Naive B cell (primary cell): Measurements from ENCODE around the gene SEMA4B. TPM values are rescaled to one million over a fixed set of nuclear protein-coding genes. Genes with fewer than 3 reads are reported as not detected.
"Not testable (repeated sequence)": the region's sequence is repeated elsewhere in the genome, so short reads cannot be mapped to it uniquely, and the experiment has no call there.

Source experiments
- ATAC-seq, 2 donors: fragments of 150-1000 bp; cut with Tn5 transposase; 2 replicates each; pipeline ENCODE4 v1.10.0; 2021; ENCODE audit warnings: low read depth in 2 of 2, mild to moderate bottlenecking in 2 of 2, moderate library complexity in 2 of 2
- DNase-seq: peaks from one replicate; pipeline ENCODE4 v3.0.0; 2022
- H3K27ac Mint-ChIP-seq, 6 donors: one replicate each; pipeline ENCODE4 v1.8.0; 2020 to 2022; ENCODE audit warnings: mild to moderate bottlenecking in 6 of 6, mixed read lengths in 6 of 6, moderate library complexity in 5 of 6, inconsistent platforms in 2 of 6
- H3K27me3 Mint-ChIP-seq, 3 donors: one replicate each; pipeline ENCODE4 v1.8.0; 2021 to 2022; ENCODE audit warnings: mixed read lengths in 3 of 3, mild to moderate bottlenecking in 1 of 3
- H3K36me3 Mint-ChIP-seq, 2 donors: one replicate each; pipeline ENCODE4 v1.8.0; 2020 to 2022; ENCODE audit warnings: mixed read lengths in 2 of 2, inconsistent platforms in 1 of 2, mild to moderate bottlenecking in 1 of 2
- H3K4me1 Mint-ChIP-seq, 3 donors: one replicate each; pipeline ENCODE4 v1.8.0; 2020 to 2022; ENCODE audit warnings: mixed read lengths in 3 of 3, inconsistent platforms in 1 of 3, mild to moderate bottlenecking in 1 of 3, moderate library complexity in 1 of 3
- H3K4me3 Mint-ChIP-seq, 8 donors: one replicate each; pipeline ENCODE4 v1.8.0; 2020 to 2022; ENCODE audit warnings: mild to moderate bottlenecking in 8 of 8, mixed read lengths in 8 of 8, moderate library complexity in 8 of 8, inconsistent platforms in 2 of 8
- H3K9me3 Mint-ChIP-seq, 7 donors: one replicate each; pipeline ENCODE4 v1.8.0; 2020 to 2022; ENCODE audit warnings: mixed read lengths in 7 of 7, mild to moderate bottlenecking in 5 of 7, inconsistent platforms in 2 of 7, moderate library complexity in 1 of 7
- polyA plus RNA-seq, 6 donors: library from polyadenylated mRNA; unstranded; fragments of 300-500 nt; fragmentation: Illumina TruSeq; gene quantifications; one replicate each; pipeline ENCODE4 v1.2.3, GENCODE V29; 2021; ENCODE audit warnings: low read depth in 6 of 6

The SEMA4B gene
- polyA plus RNA-seq, 6 donors from 2014 or later = 96.8 to 172 (median 103) TPM

- H3K9me3 Mint-ChIP-seq, DNase-seq, H3K36me3 Mint-ChIP-seq, ATAC-seq, H3K27me3 Mint-ChIP-seq: not testable (repeated sequence)
- Mint-ChIP-seq H3K4me3 (peak overlapping the region in 5 of 8 donors; percentile 28 to 81 (median 77)), H3K27ac (peak overlapping the region; percentile 52 to 99 (median 92)), H3K4me1 (peaks cover 55 to 84% (median 78%) of the 10 kb centered on the region in 3 donors)
These were observed 13.1 kb upstream of the SEMA4B start for GRCh38 chr15:90188065-90188464.

GRCh38 chr15:90188914-90189748 lies 12.0 kb upstream of the SEMA4B start:
- ATAC-seq = no peak
- Mint-ChIP-seq H3K27ac (peak overlapping the region; percentile 78 to 100 (median 97)), H3K36me3 (peaks cover 9 to 13% of the 10 kb centered on the region in 2 donors), H3K27me3 (no peaks in the 10 kb centered on the region), H3K4me1 (peaks cover 57 to 87% (median 80%) of the 10 kb centered on the region in 3 donors), H3K9me3 (no peaks in the 10 kb centered on the region), H3K4me3 (peak overlapping the region; percentile 78 to 96 (median 87))
- DNase-seq = no peak

- no peak for ATAC-seq
These were observed 11.2 kb upstream of the SEMA4B start for GRCh38 chr15:90189781-90190467.

GRCh38 chr15:90190606-90191343 lies 10.4 kb upstream of the SEMA4B start:
- peak overlapping the region; percentile 78 to 96 (median 90) for H3K4me3 Mint-ChIP-seq
- peak overlapping the region; percentile 82 to 100 (median 99) for H3K27ac Mint-ChIP-seq
- peak; percentile 88 for DNase-seq
- peak; percentile 62 to 67 for ATAC-seq
- H3K27me3 Mint-ChIP-seq = no peaks in the 10 kb centered on the region
- H3K9me3 Mint-ChIP-seq = no peaks in the 10 kb centered on the region
- peaks cover 60 to 94% (median 84%) of the 10 kb centered on the region in 3 donors for H3K4me1 Mint-ChIP-seq
- peaks cover 9 to 12% of the 10 kb centered on the region in 2 donors for H3K36me3 Mint-ChIP-seq

More at GRCh38 chr15:90189781-90190467, 11.2 kb upstream of the SEMA4B start:
- Mint-ChIP-seq H3K27me3 (no peaks in the 10 kb centered on the region), H3K9me3 (no peaks in the 10 kb centered on the region), H3K27ac (peak overlapping the region; percentile 82 to 100 (median 99)), H3K4me1 (peaks cover 59 to 92% (median 83%) of the 10 kb centered on the region in 3 donors), H3K36me3 (peaks cover 14 to 18% of the 10 kb centered on the region in 2 donors), H3K4me3 (peak overlapping the region in 7 of 8 donors; percentile 75 to 96 (median 87))
- DNase-seq = no peak

GRCh38 chr15:90191344-90191687 lies 9.8 kb upstream of the SEMA4B start:
- H3K4me3 Mint-ChIP-seq = peak overlapping the region; percentile 78 to 96 (median 90)
- DNase-seq (no peak), ATAC-seq (peak; percentile 42 to 43)
- no peaks in the 10 kb centered on the region for H3K27me3 Mint-ChIP-seq
- H3K4me1 Mint-ChIP-seq = peaks cover 64 to 94% (median 86%) of the 10 kb centered on the region in 3 donors
- no peaks in the 10 kb centered on the region for H3K9me3 Mint-ChIP-seq
- H3K27ac Mint-ChIP-seq = peak overlapping the region; percentile 82 to 100 (median 99)
- H3K36me3 Mint-ChIP-seq = peaks cover 9 to 12% of the 10 kb centered on the region in 2 donors

GRCh38 chr15:90191794-90192509 lies 9.2 kb upstream of the SEMA4B start:
- Mint-ChIP-seq H3K27me3 (no peaks in the 10 kb centered on the region), H3K9me3 (no peaks in the 10 kb centered on the region), H3K36me3 (peaks cover 9 to 12% of the 10 kb centered on the region in 2 donors), H3K4me1 (peaks cover 68 to 96% (median 89%) of the 10 kb centered on the region in 3 donors), H3K4me3 (peak overlapping the region; percentile 78 to 96 (median 90)), H3K27ac (peak overlapping the region; percentile 82 to 100 (median 99))
- ATAC-seq (peak; percentile 81), DNase-seq (peak; percentile 85)

GRCh38 chr15:90192961-90193786 lies 8.0 kb upstream of the SEMA4B start:
- DNase-seq (no peak), ATAC-seq (no peak)
- Mint-ChIP-seq H3K36me3 (peaks cover 9 to 12% of the 10 kb centered on the region in 2 donors), H3K4me1 (peaks cover 62 to 87% (median 82%) of the 10 kb centered on the region in 3 donors), H3K9me3 (no peaks in the 10 kb centered on the region), H3K27ac (peak overlapping the region; percentile 85 to 100 (median 98)), H3K27me3 (no peaks in the 10 kb centered on the region), H3K4me3 (peak overlapping the region; percentile 78 to 96 (median 90))

- Mint-ChIP-seq H3K27ac (peak overlapping the region; percentile 55 to 99 (median 81)), H3K4me1 (peaks cover 67 to 89% (median 87%) of the 10 kb centered on the region in 3 donors), H3K27me3 (no peaks in the 10 kb centered on the region), H3K4me3 (peak overlapping the region; percentile 58 to 96 (median 82)), H3K9me3 (no peaks in the 10 kb centered on the region), H3K36me3 (peaks cover 9 to 12% of the 10 kb centered on the region in 2 donors)
- no peak for ATAC-seq
- no peak for DNase-seq
These were observed 6.5 kb upstream of the SEMA4B start for GRCh38 chr15:90194655-90195054.

- H3K27me3 Mint-ChIP-seq = no peaks in the 10 kb centered on the region
These were observed 498 bp upstream of the SEMA4B start for GRCh38 chr15:90200534-90201129.

GRCh38 chr15:90201944-90202375 lies 830 bp downstream of the SEMA4B start:
- Mint-ChIP-seq H3K4me3 (peak overlapping the region; percentile 94 to 99 (median 98)), H3K9me3 (no peaks in the 10 kb centered on the region), H3K4me1 (peaks cover 65 to 77% (median 76%) of the 10 kb centered on the region in 3 donors), H3K27ac (peak overlapping the region in 3 of 6 donors; percentile 36 to 92 (median 82)), H3K27me3 (no peaks in the 10 kb centered on the region), H3K36me3 (peaks cover 0 to 7% of the 10 kb centered on the region in 2 donors)
- DNase-seq = no peak
- ATAC-seq = no peak

More at GRCh38 chr15:90200534-90201129, 498 bp upstream of the SEMA4B start:
- DNase-seq = no peak
- H3K27ac Mint-ChIP-seq = peak overlapping the region; percentile 82 to 95 (median 92)
- H3K9me3 Mint-ChIP-seq = no peaks in the 10 kb centered on the region
- H3K36me3 Mint-ChIP-seq = peaks cover 0 to 7% of the 10 kb centered on the region in 2 donors
- peaks cover 59 to 77% (median 75%) of the 10 kb centered on the region in 3 donors for H3K4me1 Mint-ChIP-seq
- peak in 1 of 2 donors; percentile 13 for ATAC-seq
- peak overlapping the region; percentile 84 to 99 (median 92) for H3K4me3 Mint-ChIP-seq

- no peak for DNase-seq
- Mint-ChIP-seq H3K4me1 (peaks cover 69 to 85% (median 80%) of the 10 kb centered on the region in 3 donors), H3K36me3 (peaks cover 0 to 7% of the 10 kb centered on the region in 2 donors), H3K9me3 (no peaks in the 10 kb centered on the region), H3K27me3 (no peaks in the 10 kb centered on the region), H3K4me3 (peak overlapping the region; percentile 94 to 99 (median 98)), H3K27ac (peak overlapping the region in 5 of 6 donors; percentile 73 to 95 (median 82))
- no peak for ATAC-seq
These were observed 1.8 kb downstream of the SEMA4B start for GRCh38 chr15:90202929-90203328.
